GM12878 (cell line): Measurements from ENCODE around the gene TH. TPM values are rescaled to one million over a fixed set of nuclear protein-coding genes. Genes with fewer than 3 reads are reported as not detected.

Source experiments
- ATAC-seq: fragments of 200-7000 bp; cut with Tn5 transposase; 3 replicates; pipeline ENCODE4 v1.9.1; 2020; ENCODE audit warnings: mild to moderate bottlenecking, moderate library complexity
- BruUV-seq: library from RNA; stranded (reverse); fragments of 400-500 nt; replicated peaks from 2 replicates; lab custom pipeline; 2021; lab: Mats Ljungman, UMichigan
- CTCF ChIA-PET: fragments of 300-600 bp; sonication (Branson Sonifier 250); formaldehyde crosslinking; extraction: SDS; loops from one replicate; lab custom pipeline; 2021; ENCODE audit warnings: inconsistent platforms; lab: Yijun Ruan, JAX
- POLR2A ChIA-PET: fragments of 350-600 bp; formaldehyde crosslinking; extraction: SDS; loops from one replicate; lab custom pipeline; 2021; ENCODE audit warnings: inconsistent platforms; lab: Charles Lee
- RAD21 ChIA-PET: fragments of 300-600 bp; sonication (Branson Sonifier 250); formaldehyde crosslinking; loops from one replicate; lab custom pipeline; 2023; ENCODE audit warnings: antibody characterized with exemption; ENCODE audit not compliant: unreplicated experiment; lab: Charles Lee
- SMC1A ChIA-PET: fragments of 300-600 bp; sonication (Branson Sonifier 250); formaldehyde crosslinking; loops from one replicate; lab custom pipeline; 2023; ENCODE audit not compliant: unreplicated experiment, uncharacterized antibody; lab: Charles Lee
- DNase-seq: peaks from one replicate; pipeline ENCODE4 v3.0.0-alpha.2; 2011; ENCODE audit warnings: low read depth, low spot score
- FAIRE-seq: peaks from 3 replicates; lab custom pipeline; 2011; peaks lifted over from hg19 to GRCh38; lab: Jason Lieb, UNC
- H2AFZ ChIP-seq: 2 replicates; pipeline ENCODE4 v1.6.0; 2011; ENCODE audit warnings: low read depth, low read length, control low read depth; ENCODE audit not compliant: control insufficient read depth
- H3K27ac ChIP-seq: 2 replicates; pipeline ENCODE4 v1.5.1; 2011; ENCODE audit warnings: control low read depth; ENCODE audit not compliant: control insufficient read depth, insufficient read depth
- H3K27me3 ChIP-seq, 2 experiments: replicated peaks in 1 of 2; 2 replicates each; pipeline versions ENCODE4 v1.6.0 to v1.6.1; 2011; ENCODE audit warnings: low read length in 1 of 2; ENCODE audit not compliant: control insufficient read depth in 2 of 2, insufficient read depth in 2 of 2
- H3K36me3 ChIP-seq, 2 experiments: 2 replicates each; pipeline ENCODE4 v1.5.1; 2011; ENCODE audit warnings: low read length in 1 of 2; ENCODE audit not compliant: control insufficient read depth in 2 of 2, insufficient read depth in 2 of 2
- H3K4me1 ChIP-seq: 2 replicates; pipeline ENCODE4 v1.6.1; 2011; ENCODE audit warnings: mild to moderate bottlenecking, low read length, moderate library complexity, mixed read lengths; ENCODE audit not compliant: control insufficient read depth, insufficient read depth
- H3K4me2 ChIP-seq: 2 replicates; pipeline ENCODE4 v1.6.0; 2011; ENCODE audit warnings: control low read depth; ENCODE audit not compliant: control insufficient read depth, insufficient read depth
- H3K4me3 ChIP-seq: fragments of 200-600 bp; sonication (generic); 2 replicates; pipeline ENCODE4 v1.5.1; 2016
- H3K79me2 ChIP-seq: 2 replicates; pipeline ENCODE4 v1.6.0; 2011; ENCODE audit warnings: low read length; ENCODE audit not compliant: control insufficient read depth, insufficient read depth
- H3K9ac ChIP-seq: 2 replicates; pipeline ENCODE4 v1.8.0; 2011; ENCODE audit warnings: low read length, control low read depth, mixed read lengths; ENCODE audit not compliant: control insufficient read depth, insufficient read depth
- H3K9me3 ChIP-seq: replicated peaks from 3 replicates; pipeline ENCODE4 v1.5.1; 2011; ENCODE audit warnings: mild to moderate bottlenecking, low read length; ENCODE audit not compliant: control insufficient read depth, insufficient read depth
- H4K20me1 ChIP-seq: 2 replicates; pipeline ENCODE4 v1.6.0; 2011; ENCODE audit not compliant: control insufficient read depth, insufficient read depth
- RAD21 ChIP-seq: IDR thresholded peaks from 2 replicates; pipeline ENCODE4 v1.6.1; 2011; ENCODE audit warnings: mild to moderate bottlenecking, low read depth, low read length, moderate library complexity; ENCODE audit not compliant: insufficient read depth
- TCF7 ChIP-seq: IDR thresholded peaks from 2 replicates; pipeline ENCODE4 v1.6.1; 2014; ENCODE audit warnings: antibody characterized with exemption, borderline replicate concordance
- WGBS: methylation state at CpG from one replicate; pipeline ENCODE4 v1.1.6; 2016; ENCODE audit warnings: low lambda C conversion rate; ENCODE audit not compliant: insufficient replicate concordance, insufficient coverage; ENCODE audit errors: missing lambda C conversion rate; 5-methylcytosine and 5-hydroxymethylcytosine counted together
- in situ Hi-C: fragments of 300-500 bp; cut with MboI; formaldehyde crosslinking; loops from 9 replicates; pipeline ENCODE4 v1.14.3; 2018; ENCODE audit warnings: mixed read lengths
- intact Hi-C: fragments of 100-400 bp; cut with micrococcal nuclease; formaldehyde crosslinking; loops from one replicate; pipeline ENCODE4 v1.14.2; 2022; ENCODE audit not compliant: unreplicated experiment
- polyA plus RNA-seq, 11 experiments: library from polyadenylated mRNA; depleted of rRNA in 4 of 11; unstranded in 6 of 11; stranded (reverse) in 5 of 11; fragments of >200 nt; fragmentation: Nextera tagmentation in 4 of 11; fragmentation: Illumina TruSeq in 1 of 11; extraction: Ambion mirVana in 4 of 11; extraction: Trizol in 1 of 11; gene quantifications; 1 replicate in 1 of 11; 2 replicates in 10 of 11; pipeline versions ENCODE4 v1.2.1 to v1.2.3, GENCODE V29; 2011 to 2016; ENCODE audit warnings: inconsistent platforms in 2 of 11, missing spikeins in 2 of 11, low read depth in 1 of 11
- total RNA-seq, 4 experiments: library from RNA; depleted of rRNA in 3 of 4; stranded (reverse); fragments of >200 nt in 3 of 4; fragmentation: Illumina TruSeq in 1 of 4; extraction: Trizol in 1 of 4; gene quantifications; 2 replicates each; pipeline versions ENCODE4 v1.2.1 to v1.2.3, GENCODE V29; 2013 to 2021
- TF ChIP-seq, protein P1 (sequence below): fragments of 450-650 bp; IDR thresholded peaks from 2 replicates; pipeline ENCODE4 v1.6.1; 2017; ENCODE audit warnings: low read depth, mild to moderate bottlenecking, moderate library complexity

Gene TH
- total and polyA plus RNA-seq, 10 of the 15 experiments (the other 5 are each of a cell fraction or from before 2014, with no cell fraction given): not detected

DNA sequence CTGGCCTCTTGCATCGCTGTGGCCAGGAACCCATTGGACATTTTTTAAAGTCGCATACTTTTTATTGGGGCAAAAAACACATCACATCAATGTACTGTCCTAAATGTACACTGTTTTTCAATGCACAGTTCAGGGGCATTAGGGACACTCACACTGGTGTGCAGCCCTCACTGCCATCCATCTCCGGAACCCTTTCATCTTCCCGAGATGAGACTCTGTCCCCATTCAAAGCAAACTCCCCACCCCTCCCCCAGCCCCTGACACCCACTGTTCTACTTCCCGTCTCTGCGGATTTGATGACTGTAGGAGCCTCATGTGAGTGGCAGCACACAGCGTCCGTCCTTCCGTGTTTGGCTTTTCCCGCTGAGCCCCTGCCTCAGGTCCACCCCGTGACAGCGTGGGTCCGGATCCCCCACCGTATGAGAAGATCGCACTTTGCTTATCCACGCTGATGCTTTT, 41.8 kb upstream of the TH start:
- no peaks in the 10 kb centered on the region for H4K20me1 ChIP-seq
- RAD21 ChIA-PET: no interaction called here
- no peak overlapping the region for H2AFZ ChIP-seq
- FAIRE-seq (no peak), DNase-seq (no peak), ATAC-seq (no peak)
- 30% methylated on average over 14 of the region's 16 CpGs for WGBS
- H3K27me3 ChIP-seq: no peaks in the 10 kb centered on the region; a peak in 1 of 4 replicates
- no peak overlapping the region for H3K9ac ChIP-seq
- CTCF ChIA-PET: no interaction called here
- in situ Hi-C loops: no loop called here
- H3K4me1 ChIP-seq: no peaks in the 10 kb centered on the region
- H3K79me2 ChIP-seq: no peaks in the 10 kb centered on the region
- intact Hi-C loops: no loop called here
- no TSS peak for BruUV-seq
- H3K9me3 ChIP-seq: no peaks in the 10 kb centered on the region
- no peak overlapping the region for H3K27ac ChIP-seq
- SMC1A ChIA-PET: no interaction called here
- H3K4me2 ChIP-seq: no peak overlapping the region
- TF ChIP-seq, protein P1, sequence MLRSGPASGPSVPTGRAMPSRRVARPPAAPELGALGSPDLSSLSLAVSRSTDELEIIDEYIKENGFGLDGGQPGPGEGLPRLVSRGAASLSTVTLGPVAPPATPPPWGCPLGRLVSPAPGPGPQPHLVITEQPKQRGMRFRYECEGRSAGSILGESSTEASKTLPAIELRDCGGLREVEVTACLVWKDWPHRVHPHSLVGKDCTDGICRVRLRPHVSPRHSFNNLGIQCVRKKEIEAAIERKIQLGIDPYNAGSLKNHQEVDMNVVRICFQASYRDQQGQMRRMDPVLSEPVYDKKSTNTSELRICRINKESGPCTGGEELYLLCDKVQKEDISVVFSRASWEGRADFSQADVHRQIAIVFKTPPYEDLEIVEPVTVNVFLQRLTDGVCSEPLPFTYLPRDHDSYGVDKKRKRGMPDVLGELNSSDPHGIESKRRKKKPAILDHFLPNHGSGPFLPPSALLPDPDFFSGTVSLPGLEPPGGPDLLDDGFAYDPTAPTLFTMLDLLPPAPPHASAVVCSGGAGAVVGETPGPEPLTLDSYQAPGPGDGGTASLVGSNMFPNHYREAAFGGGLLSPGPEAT: no peak
- TF ChIP-seq RAD21: no peak
- no peak overlapping the region for H3K4me3 ChIP-seq
- POLR2A ChIA-PET: no interaction called here
- no peaks in the 10 kb centered on the region for H3K36me3 ChIP-seq

DNA sequence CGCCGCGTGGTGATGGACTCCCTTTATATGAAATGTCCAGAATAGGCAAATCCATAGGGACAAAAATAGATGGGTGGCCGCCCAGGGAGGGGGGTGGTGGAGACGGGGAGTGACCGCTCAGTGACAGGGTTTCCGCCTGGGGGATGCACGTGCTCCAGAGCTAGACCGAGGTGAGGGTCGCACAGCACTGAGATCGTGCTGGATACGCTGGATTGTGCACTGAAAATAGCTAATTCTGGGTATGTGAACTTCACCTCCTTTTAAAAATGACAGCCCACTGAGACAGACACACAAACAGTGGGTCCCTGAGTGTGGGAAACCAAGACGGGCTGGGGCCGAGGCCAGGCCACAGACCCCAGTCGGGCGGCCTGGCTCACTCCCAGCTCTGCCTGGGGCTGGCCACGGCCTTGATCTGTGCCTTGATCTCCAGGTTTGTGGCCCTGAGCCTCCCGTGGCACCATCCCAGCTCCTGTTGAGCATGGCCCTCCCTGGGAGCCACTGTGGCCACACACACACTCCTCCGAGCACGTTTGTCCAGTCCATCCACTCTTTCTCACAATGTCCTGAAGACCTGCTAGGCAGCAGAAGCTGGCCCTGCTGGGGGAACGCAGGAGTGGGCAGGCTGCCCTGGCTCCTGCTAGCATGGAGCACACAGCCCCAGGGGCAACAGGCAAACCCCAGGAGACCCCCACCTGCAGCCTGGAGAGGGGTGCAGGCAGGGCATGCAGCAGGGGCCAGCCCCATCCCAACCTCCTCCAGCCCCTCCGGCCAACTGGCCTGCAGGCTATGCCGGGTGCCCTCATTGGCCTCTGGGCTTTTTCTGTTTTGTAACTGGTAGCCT, 41.0 kb upstream of the TH start:
- Histone ChIP-seq H3K4me2 (no peak overlapping the region), H3K27ac (no peak overlapping the region), H4K20me1 (no peaks in the 10 kb centered on the region), H3K4me1 (no peaks in the 10 kb centered on the region), H3K27me3 (no peaks in the 10 kb centered on the region; a peak in 1 of 4 replicates), H3K9ac (no peak overlapping the region), H3K4me3 (no peak overlapping the region), H3K9me3 (no peaks in the 10 kb centered on the region), H3K79me2 (no peaks in the 10 kb centered on the region), H3K36me3 (no peaks in the 10 kb centered on the region), H2AFZ (no peak overlapping the region)
- ChIA-PET CTCF (no interaction called here), POLR2A (no interaction called here), SMC1A (no interaction called here), RAD21 (no interaction called here)
- intact Hi-C loops: no loop called here
- in situ Hi-C loops: no loop called here
- DNase-seq (no peak), FAIRE-seq (no peak), ATAC-seq (no peak)
- 54% methylated on average over 23 of the region's 23 CpGs for WGBS
- BruUV-seq: no TSS peak
- no peak for TF ChIP-seq TCF7
